GM12878 (cell line): Measurements from ENCODE around the gene CHFR.

ENCODE experiments used
- ATF7 ChIP-seq: fragments of 450-650 bp; IDR thresholded peaks from 2 replicates; pipeline ENCODE4 v1.6.1; 2016; ENCODE audit warnings: low read depth, mild to moderate bottlenecking
- FOXM1 ChIP-seq: IDR thresholded peaks from 2 replicates; pipeline ENCODE4 v1.6.1; 2012; ENCODE audit warnings: low read depth, mild to moderate bottlenecking, inconsistent platforms, low read length, moderate library complexity
- KLF5 ChIP-seq: fragments of 450-650 bp; IDR thresholded peaks from 2 replicates; pipeline ENCODE4 v1.6.1; 2014; ENCODE audit warnings: mild to moderate bottlenecking; ENCODE audit not compliant: partially characterized antibody
- NFYB ChIP-seq: IDR thresholded peaks from 2 replicates; pipeline ENCODE4 v1.6.1; 2011; ENCODE audit warnings: low read depth, mild to moderate bottlenecking, low read length, improper control_type of control experiment, moderate library complexity; ENCODE audit not compliant: insufficient read depth
- NR2C2 ChIP-seq: IDR thresholded peaks from 2 replicates; pipeline ENCODE4 v1.6.1; 2011; ENCODE audit warnings: borderline replicate concordance, low read depth; ENCODE audit not compliant: control insufficient read depth, insufficient read length
- TF ChIP-seq, protein P1 (sequence below): fragments of 450-650 bp; IDR thresholded peaks from 2 replicates; pipeline ENCODE4 v1.6.1; 2017; ENCODE audit warnings: low read depth, mild to moderate bottlenecking, moderate library complexity

GRCh38 chr12:132836795-132837331 is 50.5 kb downstream of the CHFR start:
- TF ChIP-seq ATF7 (no peak), FOXM1 (no peak), NFYB (no peak), NR2C2 (no peak), KLF5 (no peak)
- TF ChIP-seq, protein P1, sequence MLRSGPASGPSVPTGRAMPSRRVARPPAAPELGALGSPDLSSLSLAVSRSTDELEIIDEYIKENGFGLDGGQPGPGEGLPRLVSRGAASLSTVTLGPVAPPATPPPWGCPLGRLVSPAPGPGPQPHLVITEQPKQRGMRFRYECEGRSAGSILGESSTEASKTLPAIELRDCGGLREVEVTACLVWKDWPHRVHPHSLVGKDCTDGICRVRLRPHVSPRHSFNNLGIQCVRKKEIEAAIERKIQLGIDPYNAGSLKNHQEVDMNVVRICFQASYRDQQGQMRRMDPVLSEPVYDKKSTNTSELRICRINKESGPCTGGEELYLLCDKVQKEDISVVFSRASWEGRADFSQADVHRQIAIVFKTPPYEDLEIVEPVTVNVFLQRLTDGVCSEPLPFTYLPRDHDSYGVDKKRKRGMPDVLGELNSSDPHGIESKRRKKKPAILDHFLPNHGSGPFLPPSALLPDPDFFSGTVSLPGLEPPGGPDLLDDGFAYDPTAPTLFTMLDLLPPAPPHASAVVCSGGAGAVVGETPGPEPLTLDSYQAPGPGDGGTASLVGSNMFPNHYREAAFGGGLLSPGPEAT, result no peak
